ENCODE results near the gene TRAPPC6A. TPM values are rescaled to one million over a fixed set of nuclear protein-coding genes. Genes with fewer than 3 reads are reported as not detected.

TRAPPC6A gene
- total and polyA plus RNA-seq, 5 donors from 2014 or later, result 54.7 to 182 (median 164) TPM

DNA sequence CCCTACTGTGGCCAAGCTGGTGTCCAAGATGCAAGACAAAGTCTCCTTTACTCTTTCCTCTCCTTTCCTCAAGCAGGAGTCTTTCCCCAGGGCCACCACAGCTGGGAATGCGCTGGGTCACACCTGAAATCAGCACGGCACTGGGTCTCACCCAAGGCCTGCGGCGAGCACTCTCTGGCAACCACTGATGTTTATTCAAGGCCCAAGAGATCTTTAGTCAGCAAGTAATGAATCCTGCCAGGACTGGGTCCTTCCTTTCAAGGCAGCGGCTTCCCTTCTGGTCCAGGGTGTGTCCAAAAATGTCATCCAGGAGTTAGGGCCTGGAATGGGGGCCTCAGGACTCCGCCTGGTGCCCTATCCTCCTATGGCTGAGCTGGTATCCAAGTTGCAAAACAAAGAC, 24.6 kb upstream of the TRAPPC6A start:
- ATAC-seq (ENCODE audit: low read depth in 2 of 2) (no peak), DNase-seq (no peak)
- no peak overlapping the region for H3K4me3 Mint-ChIP-seq
- Histone ChIP-seq H3K9me3 (ENCODE audit: control insufficient read depth in 2 of 2, low read length in 2 of 2) (no peaks in the 10 kb centered on the region), H3K4me1 (ENCODE audit: control insufficient read depth, insufficient read depth, low read length, poor library complexity, severe bottlenecking) (no peaks in the 10 kb centered on the region), H3K27me3 (ENCODE audit: control insufficient read depth, insufficient read depth, low read length) (no peaks in the 10 kb centered on the region), H3K4me3 (ENCODE audit: low read depth, low read length) (no peak overlapping the region), H3K36me3 (ENCODE audit: control insufficient read depth, insufficient read depth, low read length) (no peaks in the 10 kb centered on the region), H3K27ac (ENCODE audit: insufficient read depth, low read length, poor library complexity, severe bottlenecking) (no peak overlapping the region)
- peak overlapping the region in 1 of 3 donors; percentile 14 for H3K27ac Mint-ChIP-seq
- H3K9me3 Mint-ChIP-seq, result peaks cover 0 to 1% (median 0%) of the 10 kb centered on the region in 7 donors
- H3K4me1 Mint-ChIP-seq, result no peaks in the 10 kb centered on the region
- no peaks in the 10 kb centered on the region for H3K36me3 Mint-ChIP-seq
- H3K27me3 Mint-ChIP-seq, result no peaks in the 10 kb centered on the region

DNA sequence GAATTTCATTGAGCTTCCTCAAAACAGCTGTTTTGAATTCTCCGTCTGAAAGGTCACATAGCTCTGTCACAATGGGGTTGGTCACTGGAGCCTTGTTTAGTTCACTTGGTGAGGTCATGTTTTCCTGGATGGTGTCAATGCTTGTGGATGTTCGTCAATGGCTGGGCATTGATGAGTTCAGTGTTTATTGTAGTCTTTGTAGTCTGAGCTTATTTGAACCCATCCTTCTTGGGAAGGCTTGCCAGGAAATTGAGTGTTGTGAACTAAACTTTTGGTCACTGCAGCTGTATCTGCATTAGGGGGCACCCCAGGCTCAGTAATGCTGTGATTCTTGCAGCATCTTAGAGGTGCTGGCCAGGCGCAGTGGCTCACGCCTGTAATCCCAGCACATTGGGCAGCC, 22.5 kb upstream of the TRAPPC6A start:
- Mint-ChIP-seq H3K4me3 (no peak overlapping the region), H3K27me3 (peaks cover 4% of the 10 kb centered on the region), H3K36me3 (no peaks in the 10 kb centered on the region), H3K9me3 (peaks cover 0 to 1% (median 0%) of the 10 kb centered on the region in 7 donors), H3K4me1 (no peaks in the 10 kb centered on the region), H3K27ac (peak overlapping the region in 1 of 3 donors; percentile 37)
- no peaks in the 10 kb centered on the region for H3K36me3 ChIP-seq (ENCODE audit: control insufficient read depth, insufficient read depth, low read length)
- H3K4me3 ChIP-seq (ENCODE audit: low read depth, low read length), result no peak overlapping the region
- H3K4me1 ChIP-seq (ENCODE audit: control insufficient read depth, insufficient read depth, low read length, poor library complexity, severe bottlenecking), result no peaks in the 10 kb centered on the region
- H3K27me3 ChIP-seq (ENCODE audit: control insufficient read depth, insufficient read depth, low read length), result no peaks in the 10 kb centered on the region
- DNase-seq (no peak), ATAC-seq (ENCODE audit: low read depth in 2 of 2) (no peak)
- H3K9me3 ChIP-seq (ENCODE audit: control insufficient read depth in 2 of 2, low read length in 2 of 2), result no peaks in the 10 kb centered on the region
- H3K27ac ChIP-seq (ENCODE audit: insufficient read depth, low read length, poor library complexity, severe bottlenecking), result no peak overlapping the region

DNA sequence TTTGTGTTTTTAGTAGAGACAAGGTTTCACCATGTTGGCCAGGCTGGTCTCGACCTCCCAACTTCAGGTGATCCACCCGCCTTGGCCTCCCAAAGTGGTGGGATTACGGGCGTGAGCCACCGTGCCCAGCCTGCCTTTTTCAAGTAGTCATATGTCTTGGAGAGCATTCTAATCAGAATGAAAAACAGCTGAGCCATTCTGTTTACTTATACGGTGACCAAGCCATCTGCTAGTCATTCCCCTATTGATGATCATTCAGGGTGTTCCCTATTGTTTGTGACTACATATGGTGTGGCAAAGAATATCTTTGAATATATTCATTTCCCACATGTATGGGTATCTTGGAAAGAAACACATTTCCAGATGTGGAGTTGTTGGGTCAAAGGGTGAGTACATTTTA, 17.7 kb upstream of the TRAPPC6A start:
- no peak overlapping the region for H3K4me3 Mint-ChIP-seq
- no peaks in the 10 kb centered on the region for H3K36me3 Mint-ChIP-seq
- Histone ChIP-seq H3K4me1 (ENCODE audit: control insufficient read depth, insufficient read depth, low read length, poor library complexity, severe bottlenecking) (no peaks in the 10 kb centered on the region), H3K27me3 (ENCODE audit: control insufficient read depth, insufficient read depth, low read length) (no peaks in the 10 kb centered on the region), H3K9me3 (ENCODE audit: control insufficient read depth in 2 of 2, low read length in 2 of 2) (no peaks in the 10 kb centered on the region), H3K36me3 (ENCODE audit: control insufficient read depth, insufficient read depth, low read length) (no peaks in the 10 kb centered on the region), H3K27ac (ENCODE audit: insufficient read depth, low read length, poor library complexity, severe bottlenecking) (no peak overlapping the region), H3K4me3 (ENCODE audit: low read depth, low read length) (no peak overlapping the region)
- DNase-seq (no peak), ATAC-seq (ENCODE audit: low read depth in 2 of 2) (no peak)
- H3K27me3 Mint-ChIP-seq, result peaks cover 7% of the 10 kb centered on the region
- H3K9me3 Mint-ChIP-seq, result peaks cover 0 to 1% (median 0%) of the 10 kb centered on the region in 7 donors
- no peak overlapping the region for H3K27ac Mint-ChIP-seq
- H3K4me1 Mint-ChIP-seq, result no peaks in the 10 kb centered on the region

DNA sequence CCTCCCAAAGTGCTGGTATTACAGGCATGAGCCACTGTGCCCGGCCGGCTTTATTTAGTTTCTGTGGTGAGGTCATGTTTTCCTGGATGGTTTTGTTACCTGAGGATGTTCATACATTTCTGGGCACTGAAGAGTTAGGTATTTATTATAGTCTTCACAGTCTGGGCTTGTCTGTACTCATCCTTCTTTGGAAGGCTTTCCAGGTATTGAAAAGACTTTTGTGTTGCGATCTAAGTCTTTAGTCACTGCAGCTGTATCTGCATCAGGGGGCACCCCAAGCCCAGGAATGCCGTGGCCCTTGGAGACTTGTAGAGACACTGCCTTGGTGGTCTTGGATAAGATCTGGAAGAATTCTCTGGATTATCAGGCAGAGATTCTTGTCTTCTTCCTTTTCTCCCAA, 13.3 kb upstream of the TRAPPC6A start:
- H3K27ac Mint-ChIP-seq, result no peak overlapping the region

DNA sequence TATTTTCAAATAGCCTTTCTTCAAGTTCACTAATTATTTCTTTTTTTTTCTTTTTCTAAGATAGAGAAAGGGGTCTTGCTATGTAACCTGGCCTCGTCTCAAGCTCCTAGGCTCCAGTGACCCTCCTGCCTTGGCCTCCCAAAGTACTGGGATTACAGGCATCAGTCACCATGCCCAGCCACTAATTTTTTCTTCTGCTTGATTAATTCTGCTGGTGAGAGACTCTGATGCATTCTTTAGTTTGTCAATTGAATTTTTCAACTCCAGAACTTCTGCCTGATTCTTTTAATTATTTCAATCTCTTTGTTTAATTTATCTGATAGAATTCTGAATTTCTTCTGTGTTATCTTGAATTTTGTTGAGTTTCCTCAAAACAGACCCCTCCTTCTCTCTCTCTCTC, 11.9 kb upstream of the TRAPPC6A start:
- Mint-ChIP-seq H3K27ac (no peak overlapping the region), H3K4me3 (no peak overlapping the region), H3K27me3 (peaks cover 4% of the 10 kb centered on the region), H3K9me3 (peaks cover 0 to 1% (median 0%) of the 10 kb centered on the region in 7 donors), H3K4me1 (peaks cover 0 to 9% (median 3%) of the 10 kb centered on the region in 4 donors), H3K36me3 (no peaks in the 10 kb centered on the region)
- H3K4me3 ChIP-seq (ENCODE audit: low read depth, low read length), result no peak overlapping the region
- H3K27ac ChIP-seq (ENCODE audit: insufficient read depth, low read length, poor library complexity, severe bottlenecking), result no peak overlapping the region
- no peaks in the 10 kb centered on the region for H3K36me3 ChIP-seq (ENCODE audit: control insufficient read depth, insufficient read depth, low read length)
- ATAC-seq (ENCODE audit: low read depth in 2 of 2) (no peak), DNase-seq (no peak)
- H3K27me3 ChIP-seq (ENCODE audit: control insufficient read depth, insufficient read depth, low read length), result no peaks in the 10 kb centered on the region
- H3K9me3 ChIP-seq (ENCODE audit: control insufficient read depth in 2 of 2, low read length in 2 of 2), result no peaks in the 10 kb centered on the region
- peaks cover 5% of the 10 kb centered on the region for H3K4me1 ChIP-seq (ENCODE audit: control insufficient read depth, insufficient read depth, low read length, poor library complexity, severe bottlenecking)

More for the DNA sequence above, 13.3 kb upstream of the TRAPPC6A start:
- Mint-ChIP-seq H3K4me3 (no peak overlapping the region), H3K9me3 (peaks cover 0 to 1% (median 0%) of the 10 kb centered on the region in 7 donors), H3K36me3 (no peaks in the 10 kb centered on the region), H3K4me1 (peaks cover 0 to 6% (median 2%) of the 10 kb centered on the region in 4 donors), H3K27me3 (peaks cover 7% of the 10 kb centered on the region)
- ATAC-seq (ENCODE audit: low read depth in 2 of 2) (no peak), DNase-seq (no peak)
- H3K27me3 ChIP-seq (ENCODE audit: control insufficient read depth, insufficient read depth, low read length), result no peaks in the 10 kb centered on the region
- peaks cover 5% of the 10 kb centered on the region for H3K4me1 ChIP-seq (ENCODE audit: control insufficient read depth, insufficient read depth, low read length, poor library complexity, severe bottlenecking)
- H3K36me3 ChIP-seq (ENCODE audit: control insufficient read depth, insufficient read depth, low read length), result no peaks in the 10 kb centered on the region
- no peak overlapping the region for H3K27ac ChIP-seq (ENCODE audit: insufficient read depth, low read length, poor library complexity, severe bottlenecking)
- no peaks in the 10 kb centered on the region for H3K9me3 ChIP-seq (ENCODE audit: control insufficient read depth in 2 of 2, low read length in 2 of 2)
- H3K4me3 ChIP-seq (ENCODE audit: low read depth, low read length), result no peak overlapping the region

DNA sequence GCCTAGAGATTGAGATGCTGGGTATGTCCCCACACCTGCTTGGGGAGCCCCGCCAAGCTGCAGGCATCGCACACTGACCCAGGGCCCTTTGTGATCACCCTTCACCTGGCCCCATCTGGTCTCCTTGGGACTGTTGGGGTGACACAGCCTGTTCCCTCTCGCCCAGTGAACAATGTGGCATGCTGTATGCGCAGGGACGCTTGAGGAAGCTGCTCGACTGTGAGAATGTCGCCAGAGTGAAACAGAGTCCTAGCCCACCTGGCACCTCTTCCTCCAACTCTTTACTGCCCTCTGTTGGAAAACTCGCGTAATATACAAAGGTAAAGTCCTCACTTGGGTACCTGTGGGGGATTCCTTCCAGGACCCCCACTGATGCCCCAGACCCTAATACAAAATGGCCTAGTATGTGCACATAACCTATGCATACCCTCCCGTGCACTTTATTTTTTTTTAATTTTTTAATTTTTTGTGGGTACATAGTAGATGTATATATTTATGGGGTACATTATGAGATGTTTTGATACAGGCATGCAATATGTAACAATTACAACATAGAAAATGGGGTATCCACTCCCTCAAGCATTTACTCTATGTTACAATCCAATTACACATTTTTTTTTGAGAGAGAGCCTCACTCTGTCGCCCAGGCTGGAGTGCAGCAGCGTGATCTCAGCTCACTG, 9.5 kb upstream of the TRAPPC6A start:
- H3K27me3 ChIP-seq (ENCODE audit: control insufficient read depth, insufficient read depth, low read length), result no peaks in the 10 kb centered on the region
- Mint-ChIP-seq H3K9me3 (no peaks in the 10 kb centered on the region), H3K4me1 (peaks cover 0 to 17% (median 7%) of the 10 kb centered on the region in 4 donors), H3K27ac (no peak overlapping the region), H3K36me3 (peaks cover 4% of the 10 kb centered on the region), H3K27me3 (peaks cover 4% of the 10 kb centered on the region), H3K4me3 (peak overlapping the region in 1 of 4 donors; percentile 41)
- H3K4me3 ChIP-seq (ENCODE audit: low read depth, low read length), result no peak overlapping the region
- H3K27ac ChIP-seq (ENCODE audit: insufficient read depth, low read length, poor library complexity, severe bottlenecking), result no peak overlapping the region
- ATAC-seq (ENCODE audit: low read depth in 2 of 2) (peak; percentile 67 to 80), DNase-seq (peak in 2 of 3 donors; percentile 65 to 67)
- H3K4me1 ChIP-seq (ENCODE audit: control insufficient read depth, insufficient read depth, low read length, poor library complexity, severe bottlenecking), result peaks cover 5% of the 10 kb centered on the region
- no peaks in the 10 kb centered on the region for H3K36me3 ChIP-seq (ENCODE audit: control insufficient read depth, insufficient read depth, low read length)
- no peaks in the 10 kb centered on the region for H3K9me3 ChIP-seq (ENCODE audit: control insufficient read depth in 2 of 2, low read length in 2 of 2)

DNA sequence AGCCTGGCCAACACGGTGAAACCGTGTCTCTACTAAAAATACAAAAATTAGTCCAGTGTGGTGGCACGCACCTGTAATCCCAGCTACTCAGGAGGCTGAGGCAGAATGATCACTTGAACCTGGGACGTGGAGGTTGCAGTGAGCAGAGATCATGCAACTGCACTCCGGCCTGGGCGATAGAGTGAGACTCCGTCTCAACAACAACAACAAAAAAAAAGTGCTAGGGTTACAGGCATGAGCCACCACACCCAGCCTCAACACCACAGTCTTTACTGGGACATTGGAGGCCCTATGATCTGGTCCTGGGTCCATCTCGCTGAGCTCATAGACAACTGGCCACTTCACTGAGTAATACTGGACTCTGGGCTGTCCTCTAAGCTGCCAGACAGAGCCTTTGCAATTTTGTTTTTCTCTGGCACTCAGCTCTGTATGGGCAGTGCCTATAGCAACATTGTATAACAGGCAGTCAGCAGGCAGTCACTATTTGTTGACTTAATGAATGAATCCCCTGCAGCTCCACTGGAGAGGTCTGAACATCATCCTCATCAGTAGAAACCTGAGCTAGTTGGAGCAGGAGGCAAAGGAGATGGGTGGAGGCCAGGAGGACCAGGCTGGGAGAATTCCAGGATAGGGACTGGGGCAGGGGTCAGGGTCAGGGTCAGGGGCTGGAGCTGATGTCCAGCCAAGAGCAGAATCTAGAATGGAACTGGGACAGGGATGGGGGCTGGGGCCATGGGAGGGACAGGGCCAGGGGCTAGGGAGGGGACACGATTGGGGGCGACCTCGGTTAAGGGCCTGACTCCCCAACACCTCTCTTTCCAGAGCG, 8.7 kb upstream of the TRAPPC6A start:
- Histone ChIP-seq H3K27ac (ENCODE audit: insufficient read depth, low read length, poor library complexity, severe bottlenecking) (no peak overlapping the region), H3K36me3 (ENCODE audit: control insufficient read depth, insufficient read depth, low read length) (no peaks in the 10 kb centered on the region), H3K4me3 (ENCODE audit: low read depth, low read length) (no peak overlapping the region), H3K9me3 (ENCODE audit: control insufficient read depth in 2 of 2, low read length in 2 of 2) (no peaks in the 10 kb centered on the region), H3K4me1 (ENCODE audit: control insufficient read depth, insufficient read depth, low read length, poor library complexity, severe bottlenecking) (peaks cover 6% of the 10 kb centered on the region), H3K27me3 (ENCODE audit: control insufficient read depth, insufficient read depth, low read length) (no peaks in the 10 kb centered on the region)
- Mint-ChIP-seq H3K4me3 (no peak overlapping the region), H3K27ac (no peak overlapping the region), H3K36me3 (peaks cover 6% of the 10 kb centered on the region), H3K27me3 (no peaks in the 10 kb centered on the region), H3K4me1 (peaks cover 0 to 22% (median 9%) of the 10 kb centered on the region in 4 donors), H3K9me3 (no peaks in the 10 kb centered on the region)
- ATAC-seq (ENCODE audit: low read depth in 2 of 2) (peak in 1 of 2 donors; percentile 13), DNase-seq (no peak)

Data from CD4-positive, CD25-positive, alpha-beta regulatory T cell (primary cell).